ENCODE results near the gene GIMD1. TPM values are rescaled to one million over a fixed set of nuclear protein-coding genes. Genes with fewer than 3 reads are reported as not detected.
"Not testable (repeated sequence)": the region's sequence is repeated elsewhere in the genome, so short reads cannot be mapped to it uniquely, and the experiment has no call there.

The GIMD1 gene
- total and polyA plus RNA-seq, 4 donors, result 11.8 TPM; not detected in 3

DNA sequence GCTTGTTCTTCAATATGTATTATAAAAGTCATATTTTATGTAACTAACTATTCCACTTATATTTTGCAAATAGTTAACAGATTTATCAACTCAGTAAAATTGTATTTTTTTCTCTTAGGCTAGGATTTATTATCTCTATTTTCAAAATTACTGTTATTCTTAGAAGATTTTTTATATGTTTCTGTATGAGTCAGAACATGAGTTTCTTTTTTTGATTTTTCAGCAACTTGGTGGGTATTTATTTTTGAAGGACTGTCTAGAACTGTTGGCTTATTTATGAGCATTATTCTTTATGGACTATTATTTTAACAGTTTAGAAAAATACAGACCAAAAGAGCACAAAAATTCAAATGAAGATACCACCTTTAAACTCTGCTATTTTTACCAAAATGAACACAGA, 45.5 kb downstream of the GIMD1 start:
- no peak for ATAC-seq (ENCODE audit: low FRiP score)
- no peak overlapping the region for H3K27ac ChIP-seq (ENCODE audit: low read depth in 1 of 2, low read length in 2 of 2)
- no peaks in the 10 kb centered on the region for H3K9me3 ChIP-seq (ENCODE audit: control insufficient read depth, low read length)
- DNase-seq, result no peak
- no peak overlapping the region for H3K4me3 ChIP-seq (ENCODE audit: low read length in 2 of 2)
- H3K4me1 ChIP-seq (ENCODE audit: control insufficient read depth in 1 of 2, insufficient read depth in 2 of 2, low read length in 2 of 2), result no peaks in the 10 kb centered on the region
- H3K36me3 ChIP-seq (ENCODE audit: control insufficient read depth in 1 of 2, insufficient read depth in 2 of 2, low read length in 1 of 2), result no peaks in the 10 kb centered on the region
- H3K27me3 ChIP-seq (ENCODE audit: control insufficient read depth in 1 of 2, insufficient read depth in 2 of 2, low read length in 1 of 2), result no peaks in the 10 kb centered on the region
- intact Hi-C loops (cut with DNase I), result no loop called here

DNA sequence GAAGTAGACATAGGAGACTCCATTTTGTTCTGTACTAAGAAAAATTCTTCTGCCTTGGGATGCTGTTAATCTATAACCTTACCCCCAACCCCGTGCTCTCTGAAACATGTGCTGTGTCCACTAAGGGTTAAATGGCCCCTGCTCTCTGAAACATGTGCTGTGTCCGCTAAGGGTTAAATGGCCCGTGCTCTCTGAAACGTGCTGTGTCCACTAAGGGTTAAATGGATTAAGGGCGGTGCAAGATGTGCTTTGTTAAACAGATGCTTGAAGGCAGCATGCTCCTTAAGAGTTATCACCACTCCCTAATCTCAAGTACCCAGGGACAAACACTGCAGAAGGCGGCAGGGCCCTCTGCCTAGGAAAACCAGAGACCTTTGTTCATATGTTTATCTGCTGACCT, 46.8 kb downstream of the GIMD1 start:
- intact Hi-C loops (cut with DNase I); H3K4me3 ChIP-seq (ENCODE audit: low read length in 2 of 2); H3K36me3 ChIP-seq (ENCODE audit: control insufficient read depth in 1 of 2, insufficient read depth in 2 of 2, low read length in 1 of 2); H3K27me3 ChIP-seq (ENCODE audit: control insufficient read depth in 1 of 2, insufficient read depth in 2 of 2, low read length in 1 of 2); DNase-seq; H3K27ac ChIP-seq (ENCODE audit: low read depth in 1 of 2, low read length in 2 of 2); H3K9me3 ChIP-seq (ENCODE audit: control insufficient read depth, low read length); H3K4me1 ChIP-seq (ENCODE audit: control insufficient read depth in 1 of 2, insufficient read depth in 2 of 2, low read length in 2 of 2); ATAC-seq (ENCODE audit: low FRiP score): not testable (repeated sequence)
- WGBS, 2 donors, result 58 to 63% methylated on average over 6 of the region's 6 CpGs

DNA sequence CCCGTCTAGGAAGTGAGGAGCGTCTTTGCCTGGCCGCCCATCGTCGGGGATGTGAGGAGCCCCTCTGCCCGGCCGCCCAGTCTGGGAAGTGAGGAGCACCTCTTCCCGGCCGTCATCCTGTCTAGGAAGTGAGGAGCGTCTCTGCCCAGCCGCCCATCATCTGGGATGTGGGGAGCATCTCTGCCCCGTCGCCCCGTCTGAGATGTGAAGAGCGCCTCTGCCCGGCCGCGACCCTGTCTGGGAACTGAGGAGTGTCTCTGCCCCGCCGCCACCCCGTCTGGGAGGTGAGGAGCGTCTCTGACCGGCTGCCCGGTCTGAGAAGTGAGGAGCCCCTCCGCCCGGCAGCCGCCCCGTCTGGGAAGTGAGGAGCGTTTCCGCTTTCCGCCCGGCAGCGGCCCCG, 47.4 kb downstream of the GIMD1 start:
- DNase-seq, result peak in 1 of 2 donors; percentile 44
- intact Hi-C loops (cut with DNase I); ATAC-seq (ENCODE audit: low FRiP score): not testable (repeated sequence)

DNA sequence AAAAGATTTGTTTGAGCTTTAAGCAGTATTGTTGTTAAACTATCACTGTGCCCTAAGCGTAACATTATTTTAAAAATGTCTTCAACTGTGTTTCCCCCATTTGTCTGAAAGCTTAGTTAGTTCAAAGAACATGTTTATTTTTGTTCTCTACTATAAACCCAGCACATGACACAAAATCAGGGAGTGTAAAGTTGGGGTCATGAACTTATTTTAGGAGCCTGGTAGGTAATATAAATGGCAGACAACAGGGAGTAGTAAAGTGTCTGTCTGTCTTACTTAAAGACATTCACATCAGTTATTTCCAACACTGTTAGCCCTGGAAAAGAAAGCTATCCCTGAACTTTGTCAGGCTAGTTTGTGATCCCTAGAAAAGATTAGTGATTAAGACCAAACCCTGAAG, 48.3 kb downstream of the GIMD1 start:
- intact Hi-C loops (cut with DNase I), result no loop called here
- DNase-seq (no peak), ATAC-seq (ENCODE audit: low FRiP score) (no peak)
- Histone ChIP-seq H3K36me3 (ENCODE audit: control insufficient read depth in 1 of 2, insufficient read depth in 2 of 2, low read length in 1 of 2) (no peaks in the 10 kb centered on the region), H3K27ac (ENCODE audit: low read depth in 1 of 2, low read length in 2 of 2) (no peak overlapping the region), H3K4me1 (ENCODE audit: control insufficient read depth in 1 of 2, insufficient read depth in 2 of 2, low read length in 2 of 2) (no peaks in the 10 kb centered on the region), H3K9me3 (ENCODE audit: control insufficient read depth, low read length) (no peaks in the 10 kb centered on the region), H3K27me3 (ENCODE audit: control insufficient read depth in 1 of 2, insufficient read depth in 2 of 2, low read length in 1 of 2) (no peaks in the 10 kb centered on the region), H3K4me3 (ENCODE audit: low read length in 2 of 2) (no peak overlapping the region)
- WGBS, 2 donors, result 95 to 96% methylated on average over 1 of the region's 1 CpG

More for the DNA sequence above, 47.4 kb downstream of the GIMD1 start:
- H3K4me3 ChIP-seq (ENCODE audit: low read length in 2 of 2); H3K27ac ChIP-seq (ENCODE audit: low read depth in 1 of 2, low read length in 2 of 2); H3K36me3 ChIP-seq (ENCODE audit: control insufficient read depth in 1 of 2, insufficient read depth in 2 of 2, low read length in 1 of 2); H3K4me1 ChIP-seq (ENCODE audit: control insufficient read depth in 1 of 2, insufficient read depth in 2 of 2, low read length in 2 of 2); H3K9me3 ChIP-seq (ENCODE audit: control insufficient read depth, low read length); H3K27me3 ChIP-seq (ENCODE audit: control insufficient read depth in 1 of 2, insufficient read depth in 2 of 2, low read length in 1 of 2): not testable (repeated sequence)
- 96 to 97% methylated on average over 24 to 34 of the region's 34 CpGs for WGBS, 2 donors

DNA sequence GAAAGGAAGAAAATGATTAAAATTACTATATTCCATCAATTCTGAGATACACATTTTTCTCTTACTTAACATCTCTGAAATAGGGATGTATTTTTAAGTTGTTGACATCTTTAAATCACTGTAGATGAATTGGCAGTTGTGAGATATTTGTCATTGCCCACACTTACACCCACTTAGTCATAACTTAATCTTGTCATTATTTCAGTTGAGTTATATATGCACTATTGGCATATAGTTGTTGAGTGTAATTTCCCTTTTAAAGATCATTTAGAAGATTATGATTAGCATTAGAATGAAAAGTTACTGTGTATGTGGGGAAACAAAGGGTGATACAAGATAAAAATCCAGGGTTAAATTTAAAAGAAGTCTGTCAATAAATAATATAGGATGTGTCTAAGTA, 50.1 kb downstream of the GIMD1 start:
- Histone ChIP-seq H3K36me3 (ENCODE audit: control insufficient read depth in 1 of 2, insufficient read depth in 2 of 2, low read length in 1 of 2) (no peaks in the 10 kb centered on the region), H3K4me3 (ENCODE audit: low read length in 2 of 2) (no peak overlapping the region), H3K27ac (ENCODE audit: low read depth in 1 of 2, low read length in 2 of 2) (no peak overlapping the region), H3K9me3 (ENCODE audit: control insufficient read depth, low read length) (no peaks in the 10 kb centered on the region), H3K4me1 (ENCODE audit: control insufficient read depth in 1 of 2, insufficient read depth in 2 of 2, low read length in 2 of 2) (peaks cover 0 to 3% of the 10 kb centered on the region in 2 donors), H3K27me3 (ENCODE audit: control insufficient read depth in 1 of 2, insufficient read depth in 2 of 2, low read length in 1 of 2) (no peaks in the 10 kb centered on the region)
- intact Hi-C loops (cut with DNase I), result loop anchor here (5.0 kb wide), 1 partner anchor 49 kb away; the partner anchor contains the start of gene GIMD1 (in 2 of the 2)
- DNase-seq, result no peak
- no peak for ATAC-seq (ENCODE audit: low FRiP score)

DNA sequence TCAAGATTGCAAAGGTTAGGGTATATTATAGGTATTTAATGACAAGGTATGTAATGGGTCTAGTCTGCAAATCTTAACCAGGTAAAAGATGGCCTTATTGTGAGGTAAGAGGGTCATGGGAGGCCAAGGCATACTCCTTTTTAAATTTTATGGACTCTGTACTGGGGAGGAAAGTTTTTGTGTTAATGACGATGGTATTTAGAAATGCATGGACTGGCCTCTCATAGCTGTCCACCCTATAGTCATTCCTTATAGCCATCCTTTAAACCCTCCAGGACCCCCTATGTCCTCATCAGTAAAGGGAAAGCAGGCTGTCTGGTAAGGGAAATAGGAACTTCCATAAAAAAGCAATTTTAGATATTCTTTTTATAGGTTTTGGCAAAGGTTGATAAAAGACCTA, 50.8 kb downstream of the GIMD1 start:
- Histone ChIP-seq H3K4me1 (ENCODE audit: control insufficient read depth in 1 of 2, insufficient read depth in 2 of 2, low read length in 2 of 2) (peaks cover 0 to 3% of the 10 kb centered on the region in 2 donors), H3K4me3 (ENCODE audit: low read length in 2 of 2) (peak overlapping the region in 1 of 2 donors; percentile 12), H3K27me3 (ENCODE audit: control insufficient read depth in 1 of 2, insufficient read depth in 2 of 2, low read length in 1 of 2) (no peaks in the 10 kb centered on the region), H3K36me3 (ENCODE audit: control insufficient read depth in 1 of 2, insufficient read depth in 2 of 2, low read length in 1 of 2) (no peaks in the 10 kb centered on the region), H3K9me3 (ENCODE audit: control insufficient read depth, low read length) (no peaks in the 10 kb centered on the region), H3K27ac (ENCODE audit: low read depth in 1 of 2, low read length in 2 of 2) (no peak overlapping the region)
- intact Hi-C loops (cut with DNase I), result loop anchor here (5.0 kb wide), 1 partner anchor 49 kb away; the partner anchor contains the start of gene GIMD1 (in 2 of the 2)
- WGBS, 2 donors, result 83 to 86% methylated on average over 1 of the region's 1 CpG
- ATAC-seq (ENCODE audit: low FRiP score), result no peak
- DNase-seq, result no peak

DNA sequence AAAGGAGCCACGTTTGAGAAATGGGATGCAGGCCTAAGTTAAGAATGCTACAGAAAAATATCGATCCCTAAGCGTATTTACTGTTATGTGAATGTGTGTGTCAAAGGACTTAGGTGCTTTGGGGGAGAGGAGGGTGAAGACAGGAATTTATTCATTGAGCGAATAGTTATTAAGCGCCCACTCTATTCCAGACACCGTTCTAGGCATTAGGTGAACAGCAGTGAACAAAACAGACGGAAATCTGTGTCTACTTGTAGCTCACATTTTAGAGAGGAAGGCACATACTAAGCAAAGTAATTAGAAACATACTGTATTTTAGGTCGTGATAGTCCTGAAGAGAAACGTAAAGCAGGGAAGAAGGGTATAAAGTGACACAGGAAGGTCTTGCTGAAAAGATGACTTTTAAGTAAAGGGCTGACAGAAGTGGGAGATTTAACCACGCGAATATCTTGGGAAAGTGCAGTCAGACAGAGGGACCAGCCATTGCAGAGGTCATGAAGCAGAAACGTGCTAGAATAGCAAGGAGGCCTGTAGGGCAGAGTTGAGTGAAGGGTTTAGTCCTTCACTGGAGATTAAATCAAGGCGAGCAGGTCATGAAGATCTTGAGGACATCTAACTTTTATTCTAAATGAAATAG, 51.7 kb downstream of the GIMD1 start:
- ATAC-seq (ENCODE audit: low FRiP score), result no peak
- H3K4me1 ChIP-seq (ENCODE audit: control insufficient read depth in 1 of 2, insufficient read depth in 2 of 2, low read length in 2 of 2), result peaks cover 0 to 3% of the 10 kb centered on the region in 2 donors
- peak overlapping the region; percentile 92 to 98 for H3K27ac ChIP-seq (ENCODE audit: low read depth in 1 of 2, low read length in 2 of 2)
- no peaks in the 10 kb centered on the region for H3K36me3 ChIP-seq (ENCODE audit: control insufficient read depth in 1 of 2, insufficient read depth in 2 of 2, low read length in 1 of 2)
- DNase-seq, result no peak
- intact Hi-C loops (cut with DNase I), result loop anchor here (5.0 kb wide), 1 partner anchor 50 kb away; the partner anchor contains the start of gene GIMD1 (in 2 of the 2)
- H3K27me3 ChIP-seq (ENCODE audit: control insufficient read depth in 1 of 2, insufficient read depth in 2 of 2, low read length in 1 of 2), result no peaks in the 10 kb centered on the region
- peak overlapping the region; percentile 60 to 98 for H3K4me3 ChIP-seq (ENCODE audit: low read length in 2 of 2)
- WGBS, 2 donors, result 4% methylated on average over 13 of the region's 13 CpGs
- H3K9me3 ChIP-seq (ENCODE audit: control insufficient read depth, low read length), result no peaks in the 10 kb centered on the region

DNA sequence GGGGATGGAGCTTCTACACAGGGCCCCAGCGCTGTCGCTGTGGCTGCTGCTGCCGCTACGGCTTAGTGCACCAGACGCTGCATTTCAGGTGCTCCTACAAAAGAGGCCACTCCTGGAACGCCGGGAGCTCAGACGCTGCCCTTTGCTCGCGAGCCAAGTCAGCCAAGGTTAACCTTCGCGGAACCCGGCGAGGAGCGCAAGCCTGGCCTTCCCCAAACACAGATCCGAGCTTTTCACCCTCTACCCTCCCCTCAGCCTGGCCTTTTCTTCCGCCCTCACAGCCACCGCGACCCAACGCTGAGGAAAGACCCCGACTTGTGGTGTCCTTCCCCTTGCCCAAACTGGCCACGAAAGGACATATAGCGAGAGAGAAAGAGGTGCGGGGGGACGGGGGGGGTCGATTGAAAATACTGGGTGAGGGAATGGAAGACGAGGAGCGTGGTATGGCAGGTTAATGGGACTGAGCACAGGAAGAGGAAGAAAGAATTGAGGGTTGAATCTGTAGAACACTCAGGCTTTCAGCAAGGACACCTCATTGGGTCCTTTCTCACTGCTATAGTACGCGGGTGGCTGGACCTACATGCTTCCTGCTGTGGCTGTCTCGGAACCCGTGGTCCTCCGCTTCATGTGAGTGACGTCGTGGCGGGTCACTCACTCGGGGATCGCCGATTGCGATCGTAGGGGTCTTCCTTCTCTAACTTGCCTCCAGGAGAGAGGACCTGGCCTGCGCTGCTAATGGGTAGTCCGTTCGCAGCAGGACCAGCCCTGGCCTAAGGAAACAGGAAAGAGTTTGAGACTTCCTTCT, 52.4 kb downstream of the GIMD1 start, which contains the start of the genes AIMP1 and TBCK:
Gene AIMP1 (plus strand): TSS at position 583 of the 805 bp plus-strand sequence. CDS start 8,460 bp downstream, outside the sequence.
Gene TBCK (minus strand): TSS at position 242 of the 805 bp plus-strand sequence. CDS start 7,249 bp downstream, outside the sequence.
- 0% methylated on average over 44 of the region's 44 CpGs for WGBS, 2 donors
- peaks cover 0 to 3% of the 10 kb centered on the region in 2 donors for H3K4me1 ChIP-seq (ENCODE audit: control insufficient read depth in 1 of 2, insufficient read depth in 2 of 2, low read length in 2 of 2)
- peak within 1 kb of the TSS; percentile 92 to 98 for H3K27ac ChIP-seq (ENCODE audit: low read depth in 1 of 2, low read length in 2 of 2)
- no peaks in the 10 kb centered on the region for H3K36me3 ChIP-seq (ENCODE audit: control insufficient read depth in 1 of 2, insufficient read depth in 2 of 2, low read length in 1 of 2)
- H3K27me3 ChIP-seq (ENCODE audit: control insufficient read depth in 1 of 2, insufficient read depth in 2 of 2, low read length in 1 of 2), result no peaks in the 10 kb centered on the region
- peak within 1 kb of the TSS; percentile 60 to 98 for H3K4me3 ChIP-seq (ENCODE audit: low read length in 2 of 2)
- no peaks in the 10 kb centered on the region for H3K9me3 ChIP-seq (ENCODE audit: control insufficient read depth, low read length)
- ATAC-seq (ENCODE audit: low FRiP score), result peak; percentile 98
- DNase-seq, result peak; percentile 94 to 95
- intact Hi-C loops (cut with DNase I), result loop anchor here (5.0 kb wide), 1 partner anchor 51 kb away; the partner anchor contains the start of gene GIMD1 (in 2 of the 2)

Measured in aorta (tissue), 5 donors.